HuH-7.5 (cell line): ENCODE data around the gene LY6G6F.

Experiments used
- DNase-seq: peaks from one replicate; pipeline ENCODE4 v3.0.0; 2011; ENCODE audit warnings: low spot score

Gene LY6G6F

GRCh38 chr6:31723980-31724691 is 17.5 kb downstream of the LY6G6F start:
- no peak for DNase-seq

- DNase-seq = no peak
These were observed 19.1 kb downstream of the LY6G6F start for GRCh38 chr6:31725502-31726350.

- no peak for DNase-seq
These were observed 20.5 kb downstream of the LY6G6F start for GRCh38 chr6:31727034-31727716.

- no peak for DNase-seq
These were observed 21.3 kb downstream of the LY6G6F start for GRCh38 chr6:31727717-31728671.

GRCh38 chr6:31728767-31729514 is 22.3 kb downstream of the LY6G6F start, which contains the start of gene DDAH2:
DDAH2 (minus strand) TSS chr6:31729299; CDS start chr6:31729161, 138 bp downstream.
- no peak for DNase-seq

- DNase-seq = peak; percentile 86
These were observed 22.9 kb downstream of the LY6G6F start for GRCh38 chr6:31729515-31729978.

GRCh38 chr6:31729979-31730630 is 23.4 kb downstream of the LY6G6F start:
- DNase-seq = peak; percentile 60

GRCh38 chr6:31730631-31731086 is 24.0 kb downstream of the LY6G6F start:
- no peak for DNase-seq

- no peak for DNase-seq
These were observed 25.4 kb downstream of the LY6G6F start for GRCh38 chr6:31732029-31732428.

- no peak for DNase-seq
These were observed 27.1 kb downstream of the LY6G6F start for GRCh38 chr6:31733734-31734133.

- DNase-seq = no peak
These were observed 27.7 kb downstream of the LY6G6F start for GRCh38 chr6:31734247-31734820.

- DNase-seq = peak; percentile 33
These were observed 28.2 kb downstream of the LY6G6F start for GRCh38 chr6:31734821-31735406.

GRCh38 chr6:31736021-31736767 is 29.5 kb downstream of the LY6G6F start, which contains the start of gene CLIC1:
CLIC1 (minus strand) TSS chr6:31736530; CDS start chr6:31736300, 230 bp downstream.
- DNase-seq = peak; percentile 73

- no peak for DNase-seq
These were observed 30.2 kb downstream of the LY6G6F start for GRCh38 chr6:31736768-31737314.

- DNase-seq = peak; percentile 60
These were observed 30.8 kb downstream of the LY6G6F start for GRCh38 chr6:31737315-31737990.

GRCh38 chr6:31737991-31738979 is 31.6 kb downstream of the LY6G6F start:
- DNase-seq = peak; percentile 66
